ENCODE measurements around the gene ZFP36. TPM values are rescaled to one million over a fixed set of nuclear protein-coding genes. Genes with fewer than 3 reads are reported as not detected.

The ZFP36 gene
- total and polyA plus RNA-seq, 2 donors (not counting 1 experiment from before 2014, with no cell fraction given), result 5.6 to 11.4 TPM

DNA sequence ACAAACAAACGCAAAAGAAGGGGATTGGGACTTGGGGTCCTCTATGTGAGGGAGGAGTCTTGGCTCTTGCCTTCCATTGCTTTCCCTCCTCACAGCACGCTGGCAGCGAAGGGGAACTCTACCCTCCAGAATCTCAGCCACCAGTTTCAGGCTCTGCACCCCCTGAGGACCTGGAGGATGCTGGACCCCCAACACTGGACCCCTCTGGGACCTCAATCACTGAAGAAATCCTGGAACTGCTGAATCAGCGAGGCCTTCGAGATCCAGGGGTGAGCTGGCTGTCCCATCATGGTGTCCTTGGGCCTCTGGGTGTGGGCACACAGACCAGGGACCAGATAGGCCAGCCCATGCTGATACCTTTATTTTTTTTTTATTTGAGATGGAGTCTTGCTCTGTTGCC is 15.4 kb downstream of the ZFP36 start:
- DNase-seq (ENCODE audit: low read depth in 2 of 2), result no peak
- H2AFZ ChIP-seq (ENCODE audit: low read length), result no peak overlapping the region
- peaks cover 26% of the 10 kb centered on the region for H3K36me3 ChIP-seq (ENCODE audit: control insufficient read depth, insufficient read depth, low read length)
- H3K4me2 ChIP-seq (ENCODE audit: extremely low read depth, insufficient read depth, low read length), result no peak overlapping the region
- H3K4me1 ChIP-seq (ENCODE audit: control insufficient read depth, extremely low read depth, insufficient read depth, low read length), result no peaks in the 10 kb centered on the region
- no peaks in the 10 kb centered on the region for H3K79me2 ChIP-seq (ENCODE audit: control insufficient read depth, insufficient read depth, low read length)
- H3K9ac ChIP-seq (ENCODE audit: insufficient read depth, low read length), result no peak overlapping the region
- H3K4me3 ChIP-seq (replicated peaks in 1 of 4; ENCODE audit: control extremely low read depth in 1 of 4, insufficient read depth in 1 of 4, low read depth in 3 of 4, low read length in 4 of 4), result no peak overlapping the region
- no peaks in the 10 kb centered on the region for H3K27me3 ChIP-seq (ENCODE audit: control insufficient read depth, insufficient read depth, low read length)
- H3K27ac ChIP-seq (ENCODE audit: insufficient read depth, low read length), result no peak overlapping the region
- no peak for TF ChIP-seq CTCF (conservative IDR thresholded peaks at IDR 0.05 in 1 of 2, IDR thresholded peaks at IDR 0.05 in 1 of 2; ENCODE audit: low read depth in 1 of 2, low read length in 2 of 2)
- TF ChIP-seq EZH2 (IDR thresholded peaks at IDR 0.05; ENCODE audit: low read length, missing control alignments), result no peak
- H4K20me1 ChIP-seq (ENCODE audit: control insufficient read depth, extremely low read depth, insufficient read depth, low read length), result no peaks in the 10 kb centered on the region
- H3K9me3 ChIP-seq (ENCODE audit: control insufficient read depth, insufficient read depth, low read depth, low read length), result no peaks in the 10 kb centered on the region

GRCh38 chr19:39423258-39424086 is 16.8 kb downstream of the ZFP36 start:
- H3K4me2 ChIP-seq (ENCODE audit: extremely low read depth, insufficient read depth, low read length), result no peak overlapping the region
- no peaks in the 10 kb centered on the region for H3K27me3 ChIP-seq (ENCODE audit: control insufficient read depth, insufficient read depth, low read length)
- H3K9me3 ChIP-seq (ENCODE audit: control insufficient read depth, insufficient read depth, low read depth, low read length), result no peaks in the 10 kb centered on the region
- no peak overlapping the region for H3K4me3 ChIP-seq (replicated peaks in 1 of 4; ENCODE audit: control extremely low read depth in 1 of 4, insufficient read depth in 1 of 4, low read depth in 3 of 4, low read length in 4 of 4)
- no peak for DNase-seq (ENCODE audit: low read depth in 2 of 2)
- TF ChIP-seq EZH2 (IDR thresholded peaks at IDR 0.05; ENCODE audit: low read length, missing control alignments), result no peak
- no peak for TF ChIP-seq CTCF (conservative IDR thresholded peaks at IDR 0.05 in 1 of 2, IDR thresholded peaks at IDR 0.05 in 1 of 2; ENCODE audit: low read depth in 1 of 2, low read length in 2 of 2)
- H3K36me3 ChIP-seq (ENCODE audit: control insufficient read depth, insufficient read depth, low read length), result peaks cover 23% of the 10 kb centered on the region
- H3K9ac ChIP-seq (ENCODE audit: insufficient read depth, low read length), result no peak overlapping the region
- H3K79me2 ChIP-seq (ENCODE audit: control insufficient read depth, insufficient read depth, low read length), result no peaks in the 10 kb centered on the region
- no peak overlapping the region for H3K27ac ChIP-seq (ENCODE audit: insufficient read depth, low read length)
- no peak overlapping the region for H2AFZ ChIP-seq (ENCODE audit: low read length)
- no peaks in the 10 kb centered on the region for H4K20me1 ChIP-seq (ENCODE audit: control insufficient read depth, extremely low read depth, insufficient read depth, low read length)
- H3K4me1 ChIP-seq (ENCODE audit: control insufficient read depth, extremely low read depth, insufficient read depth, low read length), result peaks cover 6% of the 10 kb centered on the region

GRCh38 chr19:39424934-39425333 is 18.3 kb downstream of the ZFP36 start:
- H3K4me3 ChIP-seq (replicated peaks in 1 of 4; ENCODE audit: control extremely low read depth in 1 of 4, insufficient read depth in 1 of 4, low read depth in 3 of 4, low read length in 4 of 4), result no peak overlapping the region

More at GRCh38 chr19:39424934-39425333, 18.3 kb downstream of the ZFP36 start:
- Histone ChIP-seq H3K9ac (ENCODE audit: insufficient read depth, low read length) (no peak overlapping the region), H3K9me3 (ENCODE audit: control insufficient read depth, insufficient read depth, low read depth, low read length) (no peaks in the 10 kb centered on the region), H3K4me1 (ENCODE audit: control insufficient read depth, extremely low read depth, insufficient read depth, low read length) (peaks cover 12% of the 10 kb centered on the region), H3K36me3 (ENCODE audit: control insufficient read depth, insufficient read depth, low read length) (peaks cover 21% of the 10 kb centered on the region), H3K27ac (ENCODE audit: insufficient read depth, low read length) (no peak overlapping the region), H3K79me2 (ENCODE audit: control insufficient read depth, insufficient read depth, low read length) (no peaks in the 10 kb centered on the region), H2AFZ (ENCODE audit: low read length) (no peak overlapping the region), H3K27me3 (ENCODE audit: control insufficient read depth, insufficient read depth, low read length) (no peaks in the 10 kb centered on the region), H3K4me2 (ENCODE audit: extremely low read depth, insufficient read depth, low read length) (no peak overlapping the region), H4K20me1 (ENCODE audit: control insufficient read depth, extremely low read depth, insufficient read depth, low read length) (no peaks in the 10 kb centered on the region)
- TF ChIP-seq CTCF (conservative IDR thresholded peaks at IDR 0.05 in 1 of 2, IDR thresholded peaks at IDR 0.05 in 1 of 2; ENCODE audit: low read depth in 1 of 2, low read length in 2 of 2) (no peak), EZH2 (IDR thresholded peaks at IDR 0.05; ENCODE audit: low read length, missing control alignments) (no peak)
- DNase-seq (ENCODE audit: low read depth in 2 of 2), result no peak

All from fibroblast of lung (primary cell).